Activated naive CD4-positive, alpha-beta T cell treated with anti-CD3 and anti-CD28 coated beads, Interleukin-2, amount 50 U/mL, for 16 hours (primary cell): ENCODE measurements around the gene MAGEB1.

Experiments used
- DNase-seq: peaks from one replicate; pipeline ENCODE4 v3.0.0-alpha.2; 2020

Gene MAGEB1

DNA sequence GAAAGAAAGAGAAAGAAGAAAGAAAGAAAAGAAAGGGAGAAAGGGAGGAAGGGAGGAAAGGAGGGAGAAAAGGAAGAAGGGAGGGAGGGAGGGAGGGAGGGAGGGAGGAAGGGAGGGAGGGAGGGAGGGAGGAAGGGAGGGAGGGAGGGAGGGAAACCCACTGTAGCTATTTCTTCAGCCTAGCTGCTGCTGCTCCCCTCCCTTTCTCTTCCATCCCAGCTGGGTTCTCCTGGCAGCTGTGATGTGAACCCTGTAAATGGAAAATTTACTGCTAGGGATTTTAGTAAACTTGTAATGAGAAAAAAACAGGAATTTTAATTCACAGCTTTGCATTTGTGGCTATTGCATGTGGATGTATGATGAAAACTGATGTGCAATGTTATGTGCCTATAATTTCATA lies 54.3 kb downstream of the MAGEB1 start:
- no peak for DNase-seq
